Measurements from ENCODE around the gene REXO5. TPM values are rescaled to one million over a fixed set of nuclear protein-coding genes. Genes with fewer than 3 reads are reported as not detected.

The REXO5 gene
- total and polyA plus RNA-seq, 9 of the 15 experiments (the other 6 are each of a cell fraction or from before 2014, with no cell fraction given): 10.5 to 45.1 (median 25.4) TPM

GRCh38 chr16:20866145-20866772 is 59.9 kb downstream of the REXO5 start:
- intact Hi-C loops (cut with micrococcal nuclease): no loop called here
- Histone ChIP-seq H3K9ac (ENCODE audit: insufficient read depth in 1 of 2, low read depth in 2 of 2, low read length in 2 of 2) (peak overlapping the region; percentile 1 to 14; a peak in 1 of 4 replicates), H3K4me2 (ENCODE audit: insufficient read depth, low read length) (peak overlapping the region; percentile 13; the same call in 1 of the 2 replicates), H3K9me3 (replicated peaks; ENCODE audit: control insufficient read depth, insufficient read depth, low read depth, low read length) (no peaks in the 10 kb centered on the region), H3K4me3 (no peak overlapping the region), H3K9me1 (ENCODE audit: control insufficient read depth, insufficient read depth, low read length) (no peaks in the 10 kb centered on the region), H3K27ac (ENCODE audit: extremely low read depth, low read depth, low read length) (peak overlapping the region; percentile 13; the same call in 2 of the 3 replicates), H3K27me3 (ENCODE audit: control insufficient read depth in 2 of 2, insufficient read depth in 2 of 2, low read length in 2 of 2) (no peaks in the 10 kb centered on the region), H2AFZ (ENCODE audit: low read depth, low read length) (peak overlapping the region; percentile 51), H3K36me3 (ENCODE audit: control insufficient read depth, insufficient read depth, low read length) (no peaks in the 10 kb centered on the region), H3K4me1 (replicated peaks in 1 of 2; ENCODE audit: control insufficient read depth in 2 of 2, insufficient read depth in 2 of 2, low read length in 2 of 2) (peaks cover 14 to 25% of the 10 kb centered on the region in 2 experiments), H4K20me1 (replicated peaks; ENCODE audit: control insufficient read depth, insufficient read depth, low read length) (peaks cover 16% of the 10 kb centered on the region; the same call in 1 of the 2 replicates), H3K79me2 (ENCODE audit: control insufficient read depth, insufficient read depth, low read length) (peaks cover 8% of the 10 kb centered on the region; the same call in 1 of the 3 replicates)
- ChIA-PET POLR2A (interaction anchor here (0.7 to 1.7 kb wide), 9 partner anchors 9 to 52 kb away, joined by 3 to 10 read pairs (median 4); no protein-coding TSS in a partner anchor), CTCF (ENCODE audit: low intra/inter-chr PET ratio) (no interaction called here)
- 13% methylated on average over 6 of the region's 6 CpGs for WGBS (ENCODE audit: insufficient coverage, low coverage, missing lambda C conversion rate)
- FAIRE-seq: peak; percentile 86
- ATAC-seq: peak; percentile 83
- no TSS peak for BruUV-seq (replicated peaks)
- in situ Hi-C loops (cut with MboI): no loop called here
- peak; percentile 53 to 70 (median 62) for DNase-seq (ENCODE audit: extremely low read depth in 1 of 4, low spot score in 3 of 4)
- peak in 1 of 2 experiments; percentile 17; a peak in 1 of 4 replicates for TF ChIP-seq FOXK2 (conservative IDR thresholded peaks at IDR 0.05 in 1 of 2, IDR thresholded peaks at IDR 0.05 in 1 of 2; ENCODE audit: low read depth in 2 of 2)
- TF ChIP-seq ATF7 (IDR thresholded peaks at IDR 0.05): peak; percentile 50; the same call in 1 of the 2 replicates
- peak; percentile 69 for TF ChIP-seq HNRNPL (IDR thresholded peaks at IDR 0.05; ENCODE audit: low read depth, low read length)
- no peak for TF ChIP-seq TCFL5 (CRISPR knock-in tag; conservative IDR thresholded peaks at IDR 0.05)
- TF ChIP-seq ZNF785 (CRISPR knock-in tag; IDR thresholded peaks at IDR 0.05): no peak
- peak; percentile 38 for TF ChIP-seq NEUROD1 (IDR thresholded peaks at IDR 0.05; ENCODE audit: borderline replicate concordance, low read depth, low read length, partially characterized antibody)
- TF ChIP-seq MYNN (IDR thresholded peaks at IDR 0.05): peak; percentile 90
- no peak for TF ChIP-seq MYNN (CRISPR knock-in tag; IDR thresholded peaks at IDR 0.05)
- TF ChIP-seq SMARCE1 (IDR thresholded peaks at IDR 0.05): peak; percentile 70; the same call in 1 of the 2 replicates
- TF ChIP-seq HDAC8 (tag; IDR thresholded peaks at IDR 0.05): no peak
- TF ChIP-seq CTBP1 (IDR thresholded peaks at IDR 0.05; ENCODE audit: borderline replicate concordance): peak; percentile 57
- 0 out of 2 replicates have a peak, but pooled peaks have one; percentile 37 for TF ChIP-seq JUN (IDR thresholded peaks at IDR 0.05; ENCODE audit: borderline replicate concordance, low read depth, low read length)
- no peak for TF ChIP-seq JUN (CRISPR knock-in tag; IDR thresholded peaks at IDR 0.05; ENCODE audit: borderline replicate concordance)
- TF ChIP-seq SMARCA4 (IDR thresholded peaks at IDR 0.05): peak; percentile 51
- no peak for TF ChIP-seq POLR3G (IDR thresholded peaks at IDR 0.05; ENCODE audit: extremely low read depth, insufficient read length, insufficient replicate concordance)
- TF ChIP-seq ZNF592 (IDR thresholded peaks at IDR 0.05): peak; percentile 50; the same call in 1 of the 2 replicates
- peak; percentile 37; the same call in 1 of the 2 replicates for TF ChIP-seq CBFA2T3 (IDR thresholded peaks at IDR 0.05)
- peak; percentile 77 for TF ChIP-seq DPF2 (IDR thresholded peaks at IDR 0.05)
- TF ChIP-seq MNT (conservative IDR thresholded peaks at IDR 0.05): 0 out of 4 replicates have a peak, but pooled peaks of 1 of the 2 experiments have one; percentile 42
